IPS DF 19.7 (cell line): ENCODE data around the gene OR4F15.
"Not testable (repeated sequence)": the region's sequence is repeated elsewhere in the genome, so short reads cannot be mapped to it uniquely, and the experiment has no call there.

Experiments used
- DNase-seq: peaks from one replicate; pipeline ENCODE4 v3.0.0-alpha.2; 2013; ENCODE audit warnings: low read depth, low spot score

Gene OR4F15, protein sequence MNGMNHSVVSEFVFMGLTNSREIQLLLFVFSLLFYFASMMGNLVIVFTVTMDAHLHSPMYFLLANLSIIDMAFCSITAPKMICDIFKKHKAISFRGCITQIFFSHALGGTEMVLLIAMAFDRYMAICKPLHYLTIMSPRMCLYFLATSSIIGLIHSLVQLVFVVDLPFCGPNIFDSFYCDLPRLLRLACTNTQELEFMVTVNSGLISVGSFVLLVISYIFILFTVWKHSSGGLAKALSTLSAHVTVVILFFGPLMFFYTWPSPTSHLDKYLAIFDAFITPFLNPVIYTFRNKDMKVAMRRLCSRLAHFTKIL

DNA sequence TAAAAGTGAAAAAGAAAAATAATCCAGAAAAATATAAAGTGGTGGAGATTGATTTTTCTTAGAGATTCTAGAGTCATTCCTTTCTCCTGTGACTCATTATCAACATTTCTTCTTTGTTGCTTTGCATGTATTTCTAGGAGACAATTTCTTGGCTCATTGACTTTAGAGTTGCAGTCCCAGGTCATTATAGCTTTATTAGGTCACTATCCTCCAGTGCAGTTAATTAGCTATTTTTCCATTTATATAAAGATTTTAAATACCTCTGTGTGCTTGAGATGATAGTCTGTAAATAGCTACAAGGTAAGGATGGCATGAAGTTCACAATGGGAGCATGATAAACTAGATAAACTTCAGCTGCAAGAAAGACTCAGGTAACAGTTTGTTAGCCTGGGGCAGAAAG lies at the start of gene OR4F15:
OR4F15 (plus strand) TSS at position 301 of the 400 bp plus-strand sequence. CDS start 5,985 bp downstream, outside the sequence.
- DNase-seq: no peak

DNA sequence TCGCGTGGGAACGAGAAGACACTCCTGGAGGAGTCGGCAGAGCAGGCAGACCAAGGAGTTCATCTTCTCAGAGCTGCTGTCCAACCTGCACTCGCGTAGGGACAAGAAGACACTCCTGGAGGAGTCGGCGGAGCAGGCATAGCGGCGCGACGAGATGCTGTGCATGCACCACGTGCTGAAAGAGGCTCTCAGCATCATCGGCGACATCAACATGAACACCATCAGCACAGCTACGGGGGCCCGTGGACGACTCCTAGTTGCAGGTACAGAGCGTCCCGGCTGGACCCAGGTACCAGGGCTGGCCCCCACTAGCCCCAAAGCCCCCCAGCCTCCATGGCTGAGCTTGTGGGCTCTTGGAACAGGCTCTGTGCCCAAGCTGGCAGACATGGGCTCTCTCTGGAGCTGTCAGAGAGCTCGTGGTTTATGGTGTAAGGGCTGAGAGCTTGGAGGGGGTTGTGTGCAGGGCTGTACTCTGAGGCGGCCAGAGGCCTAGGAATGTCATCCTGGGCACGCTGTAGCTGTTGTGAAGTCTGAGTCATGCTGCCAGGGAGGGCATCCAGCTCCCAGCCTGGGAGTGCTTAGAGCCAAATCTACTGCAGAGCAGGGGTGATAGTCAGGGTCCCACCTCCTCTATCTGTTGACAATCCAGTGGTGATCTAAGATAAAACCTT lies 47.2 kb upstream of the OR4F15 start:
- DNase-seq: not testable (repeated sequence)

DNA sequence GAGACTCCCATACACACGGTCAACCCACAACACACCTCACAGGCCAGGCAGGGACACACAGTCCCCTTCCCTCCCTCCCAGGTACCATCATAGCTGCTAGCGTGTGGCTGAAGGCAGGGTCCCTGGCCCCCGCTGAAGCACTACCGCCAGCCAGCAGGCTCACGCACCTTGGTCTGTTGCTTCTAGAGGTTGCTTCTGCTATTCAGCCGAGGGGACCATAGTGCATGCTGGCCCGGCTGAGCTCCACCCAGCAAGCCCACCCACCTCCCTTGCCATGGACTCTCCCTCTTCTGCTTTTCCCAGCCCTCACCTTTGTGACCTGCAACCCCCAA lies 46.7 kb upstream of the OR4F15 start:
- not testable (repeated sequence) for DNase-seq

DNA sequence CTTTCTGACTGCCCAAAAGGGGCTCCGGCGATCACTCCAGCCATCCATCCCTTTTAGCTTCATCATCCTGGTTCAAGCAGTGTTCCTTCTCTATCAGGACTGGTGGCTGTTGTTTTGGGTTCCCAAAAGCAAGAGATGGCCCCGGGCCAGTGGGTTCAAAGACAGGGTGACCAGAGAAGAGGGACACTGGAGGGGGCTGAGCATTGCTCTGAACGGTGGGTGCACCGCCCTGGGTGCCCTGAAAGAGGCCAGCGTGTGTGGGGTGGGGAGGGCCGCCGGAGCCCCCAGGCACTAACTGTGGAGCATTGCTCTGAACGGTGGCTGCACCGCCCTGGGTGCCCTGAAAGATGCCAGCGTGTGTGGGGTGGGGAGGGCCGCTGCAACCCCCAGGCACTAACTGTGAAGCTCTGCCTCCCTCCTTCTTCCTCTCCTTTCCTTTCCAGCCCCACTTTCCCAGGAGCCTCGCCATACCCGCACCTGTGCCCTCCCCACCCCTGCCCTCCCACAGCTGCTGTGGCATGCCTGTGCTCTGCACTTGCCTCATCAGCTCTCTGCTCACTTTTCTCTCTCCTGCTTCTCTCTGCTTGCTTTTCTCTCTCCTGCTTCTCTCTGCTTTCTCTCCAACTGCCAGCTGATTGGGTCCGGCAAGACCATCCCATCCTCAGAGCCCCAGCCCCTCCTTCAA lies 46.1 kb upstream of the OR4F15 start:
- DNase-seq: no peak

DNA sequence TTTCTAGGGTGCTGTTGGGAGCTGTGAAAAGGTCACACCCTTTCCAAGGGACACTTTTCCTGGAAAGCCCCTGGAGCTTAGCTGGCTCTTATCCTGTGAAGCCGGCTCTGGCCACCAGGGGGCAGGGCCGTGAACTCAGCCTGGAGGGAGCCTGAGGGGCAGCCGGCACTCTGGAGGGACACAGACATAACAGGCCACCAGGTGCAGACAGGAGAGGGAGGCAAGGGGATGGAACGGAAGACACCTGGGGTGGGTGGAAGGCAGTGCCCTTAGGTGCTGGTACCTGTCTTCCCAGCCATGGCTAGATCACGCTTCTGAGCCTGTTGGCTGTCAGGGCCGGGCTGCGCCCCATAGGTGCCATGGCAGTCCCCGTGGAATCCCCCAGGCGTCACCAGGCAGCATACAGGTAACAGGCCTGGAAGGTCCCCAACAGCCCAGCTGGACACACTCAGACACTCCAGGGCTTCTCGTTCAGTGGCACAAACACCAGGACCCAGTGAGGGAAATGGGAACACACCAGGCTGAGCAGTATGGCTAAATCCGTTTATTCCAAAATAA lies 44.8 kb upstream of the OR4F15 start:
- not testable (repeated sequence) for DNase-seq

DNA sequence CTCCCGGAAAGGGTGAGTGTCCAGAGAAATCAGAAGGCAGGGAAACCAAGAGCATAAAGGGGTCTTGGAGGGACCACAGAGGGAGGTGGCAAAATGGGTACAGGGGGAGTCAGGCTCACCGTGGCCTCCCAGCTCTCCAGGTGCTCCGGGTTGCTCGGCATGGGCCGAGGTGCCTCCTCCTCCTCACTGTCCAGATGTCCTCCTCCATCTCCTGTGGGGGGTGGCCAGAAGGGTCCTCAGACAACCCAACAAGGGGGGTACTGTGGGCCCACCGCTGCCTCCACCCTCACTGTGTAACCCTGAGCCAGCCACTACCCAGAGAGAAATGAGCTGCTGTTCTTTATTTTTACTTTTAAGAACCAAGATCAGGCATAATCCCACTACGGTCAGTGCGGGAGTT lies 39.1 kb upstream of the OR4F15 start:
- DNase-seq: no peak

DNA sequence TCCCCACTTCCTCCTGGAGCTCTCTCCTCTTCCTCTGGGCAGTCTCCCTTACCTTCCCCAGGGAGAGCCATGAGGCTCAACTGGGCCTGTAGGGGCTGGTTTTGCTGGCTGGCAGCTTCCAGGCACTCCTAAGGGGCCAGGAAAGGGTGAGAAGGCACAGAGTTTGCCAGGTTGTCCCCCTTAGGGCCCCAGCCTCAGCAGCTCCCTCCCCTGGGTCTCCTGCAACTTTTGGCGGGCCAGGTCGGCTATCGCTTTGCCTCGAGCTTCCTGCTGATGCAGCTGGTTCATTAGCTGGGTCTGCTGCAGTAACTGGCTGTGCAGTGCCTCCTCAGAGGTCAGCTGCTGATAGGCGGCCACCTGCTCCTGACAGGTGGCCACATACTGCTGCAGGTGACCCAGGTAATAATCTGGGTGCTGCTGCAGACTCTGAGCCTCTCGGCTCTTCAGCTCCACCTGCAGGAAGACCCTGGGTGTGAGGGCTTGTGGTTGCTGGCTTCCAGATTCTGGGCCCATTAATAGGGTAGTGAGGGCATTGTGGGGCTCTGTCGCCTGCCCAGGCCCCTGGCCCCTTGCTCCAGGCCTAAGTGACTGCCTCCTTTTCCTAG lies 38.4 kb upstream of the OR4F15 start:
- DNase-seq: no peak

DNA sequence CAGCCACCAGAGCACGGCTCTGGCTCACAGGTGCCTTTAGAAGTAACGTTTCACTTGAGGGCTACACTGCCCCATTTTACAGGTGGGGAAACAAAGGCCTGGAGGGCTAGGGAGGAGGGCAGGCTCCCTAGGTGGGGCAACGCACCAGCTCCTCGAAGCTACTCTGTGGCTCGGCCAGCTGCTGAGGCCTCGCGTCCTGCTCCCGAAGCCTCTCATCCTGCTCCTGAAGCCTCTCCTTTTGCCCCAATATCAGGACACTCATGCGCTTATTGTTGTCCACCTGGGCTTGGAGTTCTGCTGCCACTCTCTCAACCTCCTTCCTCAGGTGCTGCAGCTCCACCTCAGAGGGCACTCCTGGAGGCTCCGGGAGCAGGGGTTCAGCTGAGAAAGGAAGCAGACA lies 36.9 kb upstream of the OR4F15 start:
- no peak for DNase-seq

DNA sequence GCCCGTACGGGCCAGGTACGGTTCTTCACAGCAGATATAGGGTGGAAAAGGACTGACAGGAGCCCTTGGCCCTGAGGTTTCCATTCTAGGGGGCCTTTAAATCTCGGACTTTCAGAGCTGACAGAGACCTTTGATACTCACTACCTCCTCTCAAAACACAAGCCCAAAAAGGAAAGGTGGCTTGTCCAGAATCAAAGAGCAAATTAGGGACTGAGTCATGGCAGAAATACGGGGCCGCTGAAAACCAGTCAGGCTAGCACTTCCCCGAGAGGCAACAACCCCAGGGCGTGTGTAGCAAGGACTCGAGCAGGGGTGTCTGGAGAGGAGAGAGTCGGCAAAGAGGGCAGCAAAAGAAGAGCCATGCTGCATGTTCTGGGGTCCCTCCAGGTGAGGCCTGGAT lies 33.4 kb upstream of the OR4F15 start:
- not testable (repeated sequence) for DNase-seq

DNA sequence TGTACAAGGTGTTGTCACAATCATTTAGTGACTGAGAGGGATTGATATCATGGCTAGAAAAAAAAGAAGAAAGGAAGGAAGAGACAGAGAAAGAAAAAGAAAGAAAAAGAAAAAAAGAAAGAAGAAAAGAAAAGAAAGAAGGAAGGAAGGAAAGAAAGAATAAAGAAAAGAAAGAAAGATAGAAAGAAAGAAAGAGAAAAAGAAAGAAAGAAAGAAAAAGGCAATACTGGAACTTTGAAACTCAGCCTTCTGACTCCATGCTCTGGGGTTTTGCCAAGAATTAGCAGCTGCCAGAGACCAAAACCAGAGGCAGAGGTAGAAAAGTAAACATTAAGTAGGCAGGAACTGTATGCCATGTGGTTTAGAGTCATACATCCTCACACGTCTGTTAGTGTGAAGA lies 31.8 kb upstream of the OR4F15 start:
- DNase-seq: not testable (repeated sequence)

DNA sequence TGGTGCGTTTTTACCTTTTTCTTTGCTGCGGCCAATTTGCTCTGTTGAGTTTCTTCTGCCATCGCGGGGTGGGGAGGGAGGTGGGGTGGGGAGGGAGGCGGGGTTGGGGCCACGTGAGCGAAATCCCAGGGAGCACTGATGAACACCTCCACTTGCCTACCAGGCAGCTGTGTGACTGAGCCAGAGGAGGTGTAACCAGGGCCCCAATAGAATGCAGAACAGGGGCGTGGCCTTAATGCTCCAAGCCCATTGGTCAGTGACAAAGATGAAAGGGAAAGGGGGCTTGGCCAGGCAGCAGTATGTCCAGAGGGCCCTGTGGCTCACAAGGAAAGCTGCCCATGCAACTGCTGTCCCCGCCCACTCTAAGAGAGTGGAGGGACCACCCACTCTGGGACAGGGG lies 30.1 kb upstream of the OR4F15 start:
- peak; percentile 17 for DNase-seq

DNA sequence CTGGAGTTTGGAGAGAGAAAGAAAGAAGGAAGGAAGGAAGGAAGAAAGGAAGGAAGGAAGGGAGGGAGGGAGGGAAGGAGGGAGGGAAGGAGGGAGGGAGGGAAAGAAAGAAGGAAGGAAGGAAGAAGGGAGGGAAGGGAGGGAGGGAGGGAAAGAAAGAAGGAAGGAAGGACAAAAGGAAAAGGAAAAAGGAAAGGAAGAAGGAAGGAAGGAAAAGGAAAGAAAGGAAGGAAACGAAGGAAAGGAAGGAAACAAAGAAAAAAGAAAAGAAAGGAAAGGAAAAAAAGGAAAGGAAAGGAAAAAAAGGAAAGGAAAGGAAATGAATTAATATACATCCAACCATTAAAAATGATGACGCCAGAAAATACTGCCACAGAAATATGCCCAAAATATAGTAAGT lies 27.4 kb upstream of the OR4F15 start:
- no peak for DNase-seq

DNA sequence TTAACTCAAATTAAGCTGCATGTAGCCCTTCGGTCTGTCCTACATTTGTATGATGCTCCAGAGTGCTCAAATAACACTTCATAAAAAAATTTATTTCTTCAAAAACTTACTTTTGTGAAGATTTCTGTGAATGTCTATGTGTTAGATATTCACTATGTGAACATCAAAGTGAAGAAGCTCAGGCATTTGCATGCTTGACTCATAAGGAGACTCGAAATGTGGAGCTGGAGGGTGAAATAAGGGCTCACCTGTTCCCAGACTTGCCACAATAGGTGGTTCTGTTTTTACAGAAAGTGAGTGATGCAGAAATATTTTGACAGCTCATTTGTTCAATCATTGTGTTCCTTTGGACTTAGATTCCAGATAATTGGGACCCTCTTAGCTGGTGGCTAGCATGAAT lies 25.6 kb upstream of the OR4F15 start:
- not testable (repeated sequence) for DNase-seq

DNA sequence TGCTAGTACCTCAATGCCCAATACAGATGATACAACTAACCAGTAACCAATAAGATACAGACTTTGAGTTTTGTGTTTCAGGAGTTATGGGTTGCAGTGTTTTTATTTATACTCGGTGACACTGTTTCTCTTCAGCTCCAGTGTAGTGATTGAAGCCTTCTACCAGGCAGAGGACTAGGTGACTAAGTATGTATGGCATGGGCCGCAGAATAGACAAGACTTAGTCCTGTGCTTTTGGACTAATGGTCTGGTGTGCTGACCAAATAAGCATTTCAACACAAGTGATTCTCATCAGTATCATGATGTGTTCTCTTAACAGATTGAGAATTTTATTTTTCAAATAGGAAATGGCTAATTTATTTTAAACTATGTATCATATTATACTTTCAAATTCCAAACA lies 24.0 kb upstream of the OR4F15 start:
- DNase-seq: not testable (repeated sequence)

DNA sequence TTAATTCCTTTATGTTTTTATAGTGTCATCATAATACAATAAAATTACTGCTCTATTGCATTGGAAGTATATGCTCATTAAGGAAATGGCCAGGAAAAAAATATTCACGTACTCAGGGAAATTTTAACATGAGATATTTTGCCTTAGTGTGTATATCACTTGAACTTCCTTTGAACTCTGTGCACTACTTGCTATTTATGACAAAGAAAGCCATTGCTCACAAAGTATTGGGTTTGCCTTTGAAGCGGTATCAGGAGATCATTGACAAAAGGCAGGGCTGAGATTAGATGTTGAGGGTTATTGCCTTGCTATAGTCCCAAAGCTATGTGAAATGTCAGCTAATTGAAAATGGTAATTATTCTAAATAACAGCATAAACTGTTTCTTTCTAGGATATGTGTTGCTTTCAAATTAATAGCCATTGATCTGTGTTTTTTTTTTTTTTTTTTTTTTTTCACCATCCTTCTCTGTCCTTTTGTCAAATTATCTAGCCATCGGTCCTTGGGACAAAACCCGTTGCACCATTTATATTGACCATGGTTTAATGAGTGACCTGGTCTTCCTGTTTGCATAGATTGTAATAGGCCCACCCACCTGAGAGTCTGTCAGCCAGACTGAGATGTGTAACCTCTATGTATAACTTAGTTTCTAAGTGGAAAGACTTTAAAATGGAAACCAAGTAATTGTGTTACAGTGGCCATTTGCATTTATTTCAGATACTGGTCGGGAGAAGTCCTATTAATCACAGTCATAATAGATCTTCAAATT lies 23.3 kb upstream of the OR4F15 start:
- not testable (repeated sequence) for DNase-seq

DNA sequence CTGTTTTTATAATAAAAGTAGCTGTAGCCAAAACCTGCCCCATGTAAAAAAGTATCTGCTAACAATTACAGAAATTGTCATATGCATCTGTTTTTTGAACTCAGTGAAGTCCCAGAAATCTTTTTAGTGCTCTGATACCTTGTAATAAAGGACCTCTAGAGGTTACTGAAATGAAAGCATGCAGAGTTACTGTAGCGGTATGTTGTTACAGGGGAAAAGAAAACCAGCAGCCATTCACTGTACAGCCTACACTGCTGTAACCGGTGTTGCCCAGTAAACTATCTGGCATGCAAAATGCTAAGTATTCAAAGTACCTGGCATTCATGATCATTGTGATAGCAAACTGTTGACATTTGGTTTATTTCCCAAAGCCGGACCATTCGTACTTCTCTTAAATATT lies 21.3 kb upstream of the OR4F15 start:
- not testable (repeated sequence) for DNase-seq

DNA sequence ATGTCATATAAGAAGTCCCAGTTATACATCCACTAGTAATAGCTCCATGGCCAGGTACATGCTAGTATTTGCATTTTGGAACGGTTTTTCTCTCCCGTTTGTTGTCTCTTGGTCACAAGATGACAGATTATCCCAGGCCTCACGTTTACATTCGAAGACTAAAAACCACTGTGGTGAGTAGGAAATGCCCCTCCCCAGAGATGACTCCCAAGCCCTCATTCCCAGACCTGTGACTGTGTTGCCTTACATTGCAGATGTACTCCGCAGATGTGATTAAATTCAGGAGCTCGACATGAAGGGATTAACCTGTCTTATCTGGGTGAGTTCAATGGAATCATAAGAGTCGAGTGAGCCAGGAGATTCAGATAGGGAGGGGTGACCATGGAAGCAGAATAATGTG lies 18.0 kb upstream of the OR4F15 start:
- not testable (repeated sequence) for DNase-seq

DNA sequence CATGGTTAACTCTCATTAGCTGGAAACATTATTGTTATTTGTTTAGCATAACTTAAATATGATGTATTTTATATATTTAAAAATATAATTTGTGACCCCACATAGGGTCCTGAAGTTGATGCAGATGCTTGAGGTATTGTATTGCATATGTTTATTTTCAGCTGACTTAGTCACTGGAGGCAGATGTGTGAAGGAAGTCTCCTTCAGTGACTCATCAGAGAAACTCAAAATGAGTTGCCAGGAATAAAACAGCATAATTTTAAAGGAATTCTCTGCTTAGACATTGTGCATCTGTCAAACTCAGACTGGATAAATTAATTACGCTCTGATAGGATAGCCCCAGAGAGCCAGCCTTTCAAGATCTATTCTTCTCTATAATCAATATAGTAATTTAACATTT lies 16.5 kb upstream of the OR4F15 start:
- DNase-seq: no peak

DNA sequence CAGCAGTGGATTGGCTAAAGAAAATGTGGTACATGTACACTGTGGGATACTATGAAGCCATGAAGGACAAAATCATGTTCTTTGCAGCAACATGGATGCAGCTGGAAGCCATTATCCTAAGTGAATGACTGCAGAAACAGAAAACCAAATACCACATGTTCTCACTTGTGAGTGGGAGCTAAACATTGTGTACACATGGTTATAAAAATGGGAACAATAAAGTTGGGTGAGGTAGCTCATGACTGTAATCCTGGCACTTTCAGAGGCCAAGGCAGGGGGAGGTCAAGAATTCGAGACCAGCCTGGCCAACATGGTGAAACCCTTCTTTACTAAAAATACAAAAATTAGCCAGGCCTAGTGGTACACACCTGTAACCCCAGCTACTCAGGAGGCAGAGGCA lies 12.3 kb upstream of the OR4F15 start:
- DNase-seq: no peak

DNA sequence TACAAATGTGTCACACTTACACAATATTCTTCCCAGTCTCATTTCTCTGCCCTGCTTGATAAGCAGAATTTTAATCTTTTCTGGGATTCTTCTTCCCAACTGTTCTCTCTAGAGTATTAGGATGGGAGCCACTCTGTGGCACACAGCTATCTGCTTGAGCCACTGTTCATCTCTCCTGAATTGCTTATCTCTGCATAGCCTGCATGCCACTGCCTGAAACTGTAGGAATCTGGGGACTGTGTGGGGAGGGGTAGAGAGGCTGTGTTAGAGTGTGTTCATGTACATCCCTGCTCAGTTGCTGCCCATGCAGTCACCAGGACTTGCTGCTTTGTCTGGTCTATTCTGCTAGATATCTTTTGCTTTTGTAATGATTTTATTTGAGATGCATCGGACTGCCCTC lies 11.0 kb upstream of the OR4F15 start:
- DNase-seq: no peak

DNA sequence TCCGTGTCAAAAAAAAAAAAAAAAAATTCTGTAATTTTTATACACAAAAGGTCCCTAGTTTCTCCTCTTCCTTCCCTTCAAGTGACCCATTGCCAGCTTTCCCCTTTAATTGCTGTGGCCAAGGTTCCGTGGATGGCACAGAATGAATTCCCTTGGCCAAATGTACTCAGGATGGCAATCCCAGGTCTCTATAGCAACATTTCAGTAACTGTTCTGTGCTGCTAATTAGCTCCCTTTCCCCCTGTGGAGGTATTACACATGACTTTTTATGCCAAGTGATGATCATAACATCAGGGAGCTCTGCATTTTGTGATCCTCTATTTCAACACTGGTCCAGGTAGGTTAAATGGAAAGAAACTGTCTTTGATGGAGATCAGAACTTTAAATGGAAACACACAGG lies 8.8 kb upstream of the OR4F15 start, which contains the start of gene OR4F6:
OR4F6 (plus strand) TSS at position 301 of the 400 bp plus-strand sequence. CDS start 2,211 bp downstream, outside the sequence.
- no peak for DNase-seq
